Astrocyte (in vitro differentiated cells and primary cell): Measurements from ENCODE around the gene MRPL22. TPM values are rescaled to one million over a fixed set of nuclear protein-coding genes. Genes with fewer than 3 reads are reported as not detected.
"Not testable (repeated sequence)": the region's sequence is repeated elsewhere in the genome, so short reads cannot be mapped to it uniquely, and the experiment has no call there.

Experiments
- DNase-seq: peaks from one replicate; pipeline ENCODE4 v3.0.0-alpha.2; 2010; ENCODE audit warnings: low read depth
- FAIRE-seq: peaks from 2 replicates; lab custom pipeline; 2011; peaks lifted over from hg19 to GRCh38; lab: Jason Lieb, UNC
- H2AFZ ChIP-seq: 2 replicates; pipeline ENCODE4 v1.6.0; 2012; ENCODE audit warnings: low read depth, low read length, inconsistent platforms
- H3K27ac ChIP-seq: 2 replicates; pipeline ENCODE4 v1.5.1; 2011; ENCODE audit warnings: low read depth, low read length, inconsistent platforms
- H3K27me3 ChIP-seq: 2 replicates; pipeline ENCODE4 v1.6.0; 2011; ENCODE audit warnings: low read length, inconsistent platforms; ENCODE audit not compliant: insufficient read depth
- H3K36me3 ChIP-seq: 2 replicates; pipeline ENCODE4 v1.5.1; 2011; ENCODE audit warnings: low read length, inconsistent platforms; ENCODE audit not compliant: insufficient read depth
- H3K4me1 ChIP-seq: 2 replicates; pipeline ENCODE4 v1.5.1; 2011; ENCODE audit warnings: low read length, inconsistent platforms; ENCODE audit not compliant: insufficient read depth
- H3K4me2 ChIP-seq: 2 replicates; pipeline ENCODE4 v1.6.0; 2012; ENCODE audit warnings: low read length, inconsistent platforms
- H3K4me3 ChIP-seq: 2 replicates; pipeline ENCODE4 v1.5.1; 2011; ENCODE audit warnings: low read depth, mild to moderate bottlenecking, low read length, inconsistent platforms; ENCODE audit not compliant: insufficient read depth
- H3K79me2 ChIP-seq: 2 replicates; pipeline ENCODE4 v1.6.0; 2012; ENCODE audit warnings: mild to moderate bottlenecking, low read length, inconsistent platforms; ENCODE audit not compliant: insufficient read depth
- H3K9ac ChIP-seq: 2 replicates; pipeline ENCODE4 v1.6.0; 2012; ENCODE audit warnings: mild to moderate bottlenecking, low read length, inconsistent platforms
- H3K9me3 ChIP-seq: 2 replicates; pipeline ENCODE4 v1.5.1; 2012; ENCODE audit warnings: low read depth, mild to moderate bottlenecking, low read length, inconsistent platforms; ENCODE audit not compliant: insufficient read depth
- H4K20me1 ChIP-seq: 2 replicates; pipeline ENCODE4 v1.6.0; 2012; ENCODE audit warnings: low read length, inconsistent platforms; ENCODE audit not compliant: insufficient read depth
- H3K27ac Mint-ChIP-seq: one replicate; pipeline ENCODE4 v1.8.0; 2021; ENCODE audit warnings: mild to moderate bottlenecking, mixed read lengths; ENCODE audit not compliant: unreplicated experiment
- H3K27me3 Mint-ChIP-seq: one replicate; pipeline ENCODE4 v1.8.0; 2021; ENCODE audit warnings: low read depth, mixed read lengths; ENCODE audit not compliant: unreplicated experiment
- H3K36me3 Mint-ChIP-seq: one replicate; pipeline ENCODE4 v1.8.0; 2021; ENCODE audit warnings: low read depth, mixed read lengths; ENCODE audit not compliant: unreplicated experiment
- H3K4me1 Mint-ChIP-seq: one replicate; pipeline ENCODE4 v1.8.0; 2021; ENCODE audit warnings: low read depth, mixed read lengths; ENCODE audit not compliant: unreplicated experiment
- H3K4me3 Mint-ChIP-seq: one replicate; pipeline ENCODE4 v1.8.0; 2021; ENCODE audit warnings: mild to moderate bottlenecking, moderate library complexity, mixed read lengths; ENCODE audit not compliant: unreplicated experiment
- H3K9me3 Mint-ChIP-seq: one replicate; pipeline ENCODE4 v1.8.0; 2021; ENCODE audit warnings: mild to moderate bottlenecking, mixed read lengths; ENCODE audit not compliant: unreplicated experiment
- EZH2 ChIP-seq: IDR thresholded peaks from 2 replicates; pipeline ENCODE4 v1.6.1; 2012; ENCODE audit warnings: mild to moderate bottlenecking, low read length, inconsistent platforms; ENCODE audit not compliant: insufficient read depth
- total RNA-seq: library from RNA; stranded (reverse); gene quantifications from 2 replicates; pipeline ENCODE4 v1.2.1, GENCODE V29; 2021
- TF ChIP-seq, protein P1 (sequence below): IDR thresholded peaks from 2 replicates; pipeline ENCODE4 v1.5.1; 2011; ENCODE audit warnings: low read depth, mild to moderate bottlenecking, inconsistent platforms, low read length, moderate library complexity; ENCODE audit not compliant: insufficient read depth

Gene MRPL22
- total RNA-seq, 1 donor from 2014 or later: 49.1 TPM

DNA sequence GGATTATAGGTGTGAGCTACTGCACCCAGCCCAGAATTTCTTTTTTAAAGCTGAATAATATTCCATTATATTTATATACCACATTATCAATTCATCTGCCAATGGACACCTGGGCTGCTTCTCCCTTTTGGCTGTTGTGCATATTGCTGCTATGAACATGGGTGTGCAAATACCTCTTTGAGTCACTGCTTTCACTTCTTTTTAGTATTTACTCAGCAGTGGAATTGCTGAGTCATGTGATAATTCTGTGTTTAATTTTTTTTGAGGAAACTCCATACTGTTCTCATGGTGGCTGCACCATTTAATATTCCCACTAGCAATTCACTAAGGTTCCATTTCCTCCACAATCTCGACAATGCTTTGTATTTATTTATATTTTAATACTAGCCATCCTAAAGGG lies 36.5 kb downstream of the MRPL22 start:
- Mint-ChIP-seq H3K4me1 (peaks cover 3% of the 10 kb centered on the region), H3K36me3 (peaks cover 9% of the 10 kb centered on the region), H3K9me3 (peaks cover 2% of the 10 kb centered on the region), H3K27ac (peak overlapping the region; percentile 66), H3K4me3 (no peak overlapping the region), H3K27me3 (no peaks in the 10 kb centered on the region)
- H3K4me3 ChIP-seq: no peak overlapping the region
- no peak overlapping the region for H2AFZ ChIP-seq
- H3K9me3 ChIP-seq: no peaks in the 10 kb centered on the region
- no peak for TF ChIP-seq EZH2
- TF ChIP-seq, protein P1, sequence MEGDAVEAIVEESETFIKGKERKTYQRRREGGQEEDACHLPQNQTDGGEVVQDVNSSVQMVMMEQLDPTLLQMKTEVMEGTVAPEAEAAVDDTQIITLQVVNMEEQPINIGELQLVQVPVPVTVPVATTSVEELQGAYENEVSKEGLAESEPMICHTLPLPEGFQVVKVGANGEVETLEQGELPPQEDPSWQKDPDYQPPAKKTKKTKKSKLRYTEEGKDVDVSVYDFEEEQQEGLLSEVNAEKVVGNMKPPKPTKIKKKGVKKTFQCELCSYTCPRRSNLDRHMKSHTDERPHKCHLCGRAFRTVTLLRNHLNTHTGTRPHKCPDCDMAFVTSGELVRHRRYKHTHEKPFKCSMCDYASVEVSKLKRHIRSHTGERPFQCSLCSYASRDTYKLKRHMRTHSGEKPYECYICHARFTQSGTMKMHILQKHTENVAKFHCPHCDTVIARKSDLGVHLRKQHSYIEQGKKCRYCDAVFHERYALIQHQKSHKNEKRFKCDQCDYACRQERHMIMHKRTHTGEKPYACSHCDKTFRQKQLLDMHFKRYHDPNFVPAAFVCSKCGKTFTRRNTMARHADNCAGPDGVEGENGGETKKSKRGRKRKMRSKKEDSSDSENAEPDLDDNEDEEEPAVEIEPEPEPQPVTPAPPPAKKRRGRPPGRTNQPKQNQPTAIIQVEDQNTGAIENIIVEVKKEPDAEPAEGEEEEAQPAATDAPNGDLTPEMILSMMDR: no peak
- no peaks in the 10 kb centered on the region for H3K27me3 ChIP-seq
- no peaks in the 10 kb centered on the region for H3K36me3 ChIP-seq
- H3K27ac ChIP-seq: no peak overlapping the region
- DNase-seq: peak; percentile 10
- no peaks in the 10 kb centered on the region for H3K79me2 ChIP-seq
- H3K4me1 ChIP-seq: no peaks in the 10 kb centered on the region
- H4K20me1 ChIP-seq: no peaks in the 10 kb centered on the region
- no peak for FAIRE-seq
- H3K4me2 ChIP-seq: no peak overlapping the region
- H3K9ac ChIP-seq: no peak overlapping the region

DNA sequence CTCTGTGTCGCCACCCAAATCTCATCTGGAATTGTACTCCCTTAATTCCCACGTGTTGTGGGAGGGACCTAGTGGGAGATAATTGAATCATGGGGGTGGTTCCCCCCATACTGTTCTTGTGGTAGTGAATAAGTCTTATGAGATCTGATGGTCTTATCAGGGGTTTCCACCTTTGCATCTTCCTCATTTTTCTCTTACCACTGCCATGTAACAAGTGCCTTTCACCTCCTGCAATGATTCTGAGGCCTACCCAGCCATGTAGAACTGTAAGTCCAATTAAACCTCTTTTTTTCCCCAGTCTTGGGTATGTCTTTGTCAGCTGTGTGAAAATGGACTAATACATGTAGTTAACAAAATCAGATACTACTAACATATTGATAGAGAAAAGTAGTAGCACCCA lies 37.4 kb downstream of the MRPL22 start:
- not testable (repeated sequence) for H3K36me3 ChIP-seq, H3K27me3 ChIP-seq, H3K4me3 Mint-ChIP-seq, H2AFZ ChIP-seq, H3K9me3 Mint-ChIP-seq, H3K79me2 ChIP-seq, H3K27ac Mint-ChIP-seq, H3K4me1 Mint-ChIP-seq, H3K9ac ChIP-seq, FAIRE-seq, H3K9me3 ChIP-seq, H3K4me2 ChIP-seq, H3K27me3 Mint-ChIP-seq, H3K36me3 Mint-ChIP-seq, H3K27ac ChIP-seq, DNase-seq, H4K20me1 ChIP-seq, H3K4me1 ChIP-seq, H3K4me3 ChIP-seq

DNA sequence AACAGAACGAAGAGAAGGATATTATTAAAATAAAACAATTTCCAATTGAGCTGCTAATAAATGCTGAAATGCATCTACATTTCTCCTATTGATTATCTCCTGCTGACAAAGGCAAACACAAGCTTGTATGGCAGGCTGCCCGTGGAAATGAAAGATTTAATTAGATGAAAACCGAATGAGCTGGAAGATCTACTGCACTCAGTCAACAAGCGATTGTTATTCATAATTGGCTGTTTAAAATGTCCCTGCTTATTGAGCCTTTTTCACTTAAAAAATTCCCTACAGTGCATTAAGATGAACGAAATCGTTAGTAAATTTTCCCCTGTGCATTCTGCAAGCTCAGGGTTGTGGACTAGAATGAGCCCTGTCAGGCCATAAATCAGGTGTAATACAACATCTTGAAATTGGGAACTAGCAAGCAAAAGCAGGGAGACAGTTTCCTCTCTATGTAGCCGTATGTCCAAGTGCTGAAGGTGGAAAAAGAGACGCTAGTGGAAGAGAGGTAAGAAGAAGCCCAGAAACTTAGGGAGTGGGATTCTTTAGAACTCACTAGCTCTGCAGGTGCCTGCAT lies 44.2 kb downstream of the MRPL22 start:
- TF ChIP-seq, protein P1: no peak
- no peak for TF ChIP-seq EZH2
- Mint-ChIP-seq H3K27ac (no peak overlapping the region), H3K4me3 (no peak overlapping the region), H3K36me3 (peaks cover 3% of the 10 kb centered on the region), H3K9me3 (peaks cover 2% of the 10 kb centered on the region), H3K27me3 (no peaks in the 10 kb centered on the region), H3K4me1 (no peaks in the 10 kb centered on the region)
- H2AFZ ChIP-seq: no peak overlapping the region
- no peak overlapping the region for H3K4me3 ChIP-seq
- H3K9me3 ChIP-seq: no peaks in the 10 kb centered on the region
- no peaks in the 10 kb centered on the region for H3K4me1 ChIP-seq
- H4K20me1 ChIP-seq: no peaks in the 10 kb centered on the region
- H3K79me2 ChIP-seq: no peaks in the 10 kb centered on the region
- DNase-seq (no peak), FAIRE-seq (no peak)
- H3K9ac ChIP-seq: no peak overlapping the region
- no peaks in the 10 kb centered on the region for H3K36me3 ChIP-seq
- H3K27me3 ChIP-seq: peaks cover 2% of the 10 kb centered on the region
- no peak overlapping the region for H3K4me2 ChIP-seq
- no peak overlapping the region for H3K27ac ChIP-seq
